SHP77 (cell line): ENCODE results near the gene PSD.

Experiments used
- DNase-seq, 2 experiments: peaks; one replicate each; lab custom pipeline; 2025; lab: John Stamatoyannopoulos, UW

PSD gene

DNA sequence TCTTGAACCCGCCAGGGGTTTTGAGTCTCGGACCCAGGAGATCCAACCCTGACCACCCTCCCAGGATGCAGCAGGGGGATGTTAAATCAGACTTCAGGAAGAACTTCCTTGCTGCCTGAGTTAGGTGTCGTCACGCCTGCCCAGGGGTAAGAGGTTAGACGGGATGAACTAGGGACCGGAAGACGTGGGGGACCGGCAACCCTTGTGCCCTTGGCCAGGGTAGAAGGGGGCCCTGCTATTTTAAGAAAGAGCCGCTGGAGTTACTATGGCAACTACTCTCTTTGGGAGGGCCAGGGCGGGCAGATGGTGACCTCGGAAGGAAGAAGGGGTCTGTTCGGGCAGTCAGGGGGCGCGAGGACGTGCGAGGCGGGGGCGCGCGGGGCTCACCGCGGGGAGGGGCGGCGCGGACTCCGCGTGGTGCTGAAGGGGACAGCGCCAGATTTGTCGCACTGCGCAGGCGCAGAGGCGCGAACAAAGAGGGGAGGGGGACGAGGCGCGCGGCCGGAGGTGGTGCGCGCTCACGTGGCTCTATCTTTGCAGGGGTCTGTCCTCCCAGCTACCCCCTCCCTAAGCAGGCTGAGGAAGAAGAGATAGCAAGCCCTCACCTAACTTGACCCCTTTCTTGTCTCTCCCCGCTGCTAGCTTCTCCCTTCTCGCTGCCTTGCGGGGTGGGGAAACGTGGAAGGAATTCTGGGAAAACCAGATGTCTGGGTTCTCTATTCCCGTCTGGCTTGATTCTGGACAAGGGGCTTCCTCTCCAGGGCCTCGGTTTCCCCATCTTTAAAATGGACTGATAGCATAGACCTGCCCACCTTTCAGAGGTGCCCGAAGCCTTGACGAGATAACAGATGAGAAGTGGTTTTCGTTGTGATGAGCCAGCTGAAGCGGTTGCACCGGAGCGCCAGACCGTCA is 940 bp upstream of the PSD start:
- peak; percentile 70 to 80 for DNase-seq

DNA sequence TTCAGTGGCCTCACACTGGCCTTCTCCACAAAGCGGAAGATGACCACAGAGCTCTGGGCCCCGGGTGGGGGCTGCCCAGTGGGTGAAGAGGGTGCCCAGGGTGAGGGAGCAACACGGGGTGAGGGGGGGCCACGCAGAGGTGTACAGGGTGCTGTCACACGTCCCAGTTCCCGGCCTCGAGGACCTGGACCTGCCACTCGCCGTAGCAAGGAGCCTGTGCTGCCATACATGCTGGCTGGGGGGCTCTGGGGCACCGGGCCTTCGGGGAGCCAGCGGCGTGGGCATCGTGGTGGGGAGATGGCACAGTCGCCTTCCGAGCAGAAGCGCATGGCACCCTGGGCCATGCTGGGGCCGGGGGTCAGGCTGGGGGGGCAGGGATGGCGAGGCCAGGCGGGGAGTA is 1.9 kb downstream of the PSD start:
- DNase-seq: no peak

DNA sequence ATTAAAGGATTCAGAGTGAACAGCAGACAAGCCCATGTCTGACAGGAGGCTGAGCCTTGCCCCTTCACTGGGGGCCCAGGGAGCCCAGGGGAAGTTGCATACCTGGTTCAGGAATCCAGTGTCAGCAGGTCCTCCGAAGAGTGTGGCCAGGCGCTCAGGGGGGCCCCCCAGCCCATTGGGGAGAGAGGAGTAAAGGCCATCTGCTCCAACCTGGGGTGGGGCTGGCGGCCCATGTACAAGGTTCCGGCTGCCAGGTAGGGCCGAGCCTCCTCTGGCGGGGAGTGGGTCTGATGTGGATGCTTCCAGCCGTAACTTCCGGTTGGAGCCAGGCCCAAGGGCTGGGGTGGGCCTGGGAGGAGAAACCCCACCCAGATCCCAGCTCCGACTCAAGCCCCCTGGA is 2.3 kb downstream of the PSD start:
- DNase-seq: no peak

DNA sequence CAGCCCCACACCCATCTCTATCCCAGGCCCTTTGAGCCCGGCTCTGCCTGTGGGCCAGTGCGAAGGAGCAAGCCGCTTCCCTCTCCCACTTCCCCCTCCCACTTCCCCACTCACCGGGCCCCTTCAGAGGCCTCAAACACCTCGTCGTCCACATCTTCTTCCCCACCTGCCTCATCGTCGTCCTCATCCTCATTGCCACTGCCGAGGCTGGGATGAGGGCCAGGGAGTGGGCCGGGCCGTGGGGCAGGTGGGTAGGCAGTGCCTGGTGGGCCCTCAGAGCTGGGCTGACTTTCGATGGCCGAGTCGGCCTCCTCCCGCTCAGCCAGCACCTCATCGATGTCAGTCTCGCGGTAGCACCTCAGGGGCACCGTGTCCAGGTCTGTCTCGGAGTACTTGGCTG is 3.8 kb downstream of the PSD start:
- DNase-seq: no peak

DNA sequence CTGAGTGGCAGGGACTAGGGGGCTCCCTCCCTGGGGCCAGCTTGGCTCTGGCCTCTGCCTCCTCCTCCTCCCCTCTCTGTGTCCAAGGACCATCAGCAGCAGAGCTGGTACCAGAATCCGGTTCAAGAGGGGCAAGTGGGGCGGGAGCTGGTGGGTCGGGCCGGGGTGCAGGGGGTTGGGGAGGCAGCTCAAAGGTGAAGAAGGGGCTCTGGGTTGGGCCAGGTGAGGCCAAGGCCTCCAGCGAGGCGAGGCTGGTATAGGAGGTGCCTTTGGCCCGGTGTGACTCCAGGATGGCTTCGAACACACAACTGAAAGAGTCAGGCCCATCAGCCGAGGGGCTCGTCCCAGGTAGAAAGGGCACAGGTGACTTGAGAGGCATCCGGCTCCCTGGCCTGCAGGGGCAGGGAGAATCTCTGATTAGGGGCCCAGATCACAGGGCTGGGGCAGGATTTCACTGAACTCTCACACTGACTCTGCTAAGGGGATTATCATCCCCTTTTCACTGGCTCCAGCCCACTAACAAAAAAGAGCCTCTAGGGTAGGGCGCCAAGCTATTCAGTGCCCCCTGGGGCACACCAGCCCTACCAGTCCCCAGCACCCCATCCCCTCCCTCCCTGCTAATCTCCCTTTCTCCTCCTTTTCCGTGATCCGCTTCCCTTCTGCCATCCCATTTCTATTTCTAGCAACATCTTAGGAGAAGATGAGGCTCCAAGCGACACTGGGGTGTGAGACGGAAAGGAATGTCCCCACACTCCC is 4.6 kb downstream of the PSD start:
- DNase-seq: no peak

DNA sequence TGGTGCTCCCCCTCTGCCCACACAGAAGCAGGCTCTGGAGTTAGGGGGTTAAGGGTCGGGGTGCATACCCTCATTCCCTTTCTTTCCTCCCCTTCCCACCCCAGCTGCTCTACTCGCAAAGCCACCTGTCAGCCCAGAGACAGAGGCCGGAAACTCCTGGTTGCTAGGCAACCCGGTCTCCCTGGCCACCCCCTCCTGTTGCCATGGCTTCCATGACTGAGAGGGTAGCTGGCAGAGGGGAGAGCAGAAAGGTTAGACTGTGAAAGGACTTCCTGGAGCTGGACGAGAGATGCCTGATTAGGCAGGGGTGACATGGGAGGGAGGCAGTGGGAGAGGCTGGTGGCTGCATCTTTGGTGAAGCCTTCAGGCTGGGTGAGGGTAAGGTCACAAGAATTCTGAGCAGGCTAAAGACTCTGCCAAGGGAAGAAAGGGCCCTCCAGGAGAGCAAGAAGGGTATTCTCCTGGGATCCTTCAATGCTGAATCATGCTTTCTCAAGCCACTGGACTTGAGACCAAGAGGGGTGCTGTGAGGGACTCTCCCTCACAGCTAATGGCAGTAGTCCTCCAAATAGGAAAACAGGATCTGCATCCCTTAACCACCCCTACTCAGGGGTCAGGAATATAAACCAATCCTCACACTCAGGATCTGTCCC is 5.4 kb downstream of the PSD start:
- peak; percentile 85 for DNase-seq

- no peak for DNase-seq
Measured at GRCh38 chr10:102412293-102412692, 6.3 kb downstream of the PSD start.

DNA sequence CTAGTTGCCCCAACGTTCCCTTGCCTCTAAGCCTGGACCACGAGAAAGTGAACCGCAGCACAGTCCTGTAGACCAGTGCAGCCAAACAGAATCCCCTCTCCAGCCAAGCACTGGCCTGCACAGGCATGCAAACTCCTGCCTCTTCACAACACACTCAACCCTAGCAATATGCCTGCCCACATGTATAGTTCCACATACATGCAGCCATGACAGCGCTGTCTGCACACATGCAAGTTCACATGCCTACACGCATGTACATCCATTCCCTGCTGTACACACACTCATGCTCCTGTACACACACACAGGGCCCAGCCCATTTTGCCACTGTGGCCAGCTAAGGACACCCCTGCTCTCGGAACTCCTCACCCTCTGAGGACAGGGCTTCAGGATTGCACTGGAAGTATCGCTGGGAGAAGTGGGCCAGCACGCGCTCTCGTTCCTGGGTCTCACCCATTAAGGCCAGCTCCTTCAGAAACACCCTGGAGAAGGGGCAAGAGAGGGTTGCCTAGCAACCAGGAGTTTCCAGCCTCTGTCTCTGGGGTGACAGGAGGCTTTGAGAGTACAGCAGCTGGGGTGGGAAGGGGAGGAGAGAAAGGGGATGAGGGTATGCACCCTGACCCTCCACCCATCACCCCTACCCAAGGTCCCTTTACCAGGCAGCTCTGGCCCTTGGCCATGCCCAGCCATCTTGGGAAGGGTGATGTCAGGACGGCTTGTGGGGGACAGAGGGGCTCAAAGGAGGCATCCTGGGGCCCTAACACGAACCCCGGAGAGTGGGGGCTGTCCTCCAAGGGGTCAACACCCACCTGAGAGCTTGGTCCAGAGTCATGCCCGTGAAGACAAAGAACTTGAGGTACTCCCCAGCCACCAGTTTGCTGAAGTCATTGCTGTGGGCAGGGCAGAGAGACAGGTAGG is 7.0 kb downstream of the PSD start:
- no peak for DNase-seq

GRCh38 chr10:102410429-102411073 is 8.0 kb downstream of the PSD start:
- DNase-seq: no peak

- no peak for DNase-seq
Measured at GRCh38 chr10:102409604-102410428, 8.8 kb downstream of the PSD start.

DNA sequence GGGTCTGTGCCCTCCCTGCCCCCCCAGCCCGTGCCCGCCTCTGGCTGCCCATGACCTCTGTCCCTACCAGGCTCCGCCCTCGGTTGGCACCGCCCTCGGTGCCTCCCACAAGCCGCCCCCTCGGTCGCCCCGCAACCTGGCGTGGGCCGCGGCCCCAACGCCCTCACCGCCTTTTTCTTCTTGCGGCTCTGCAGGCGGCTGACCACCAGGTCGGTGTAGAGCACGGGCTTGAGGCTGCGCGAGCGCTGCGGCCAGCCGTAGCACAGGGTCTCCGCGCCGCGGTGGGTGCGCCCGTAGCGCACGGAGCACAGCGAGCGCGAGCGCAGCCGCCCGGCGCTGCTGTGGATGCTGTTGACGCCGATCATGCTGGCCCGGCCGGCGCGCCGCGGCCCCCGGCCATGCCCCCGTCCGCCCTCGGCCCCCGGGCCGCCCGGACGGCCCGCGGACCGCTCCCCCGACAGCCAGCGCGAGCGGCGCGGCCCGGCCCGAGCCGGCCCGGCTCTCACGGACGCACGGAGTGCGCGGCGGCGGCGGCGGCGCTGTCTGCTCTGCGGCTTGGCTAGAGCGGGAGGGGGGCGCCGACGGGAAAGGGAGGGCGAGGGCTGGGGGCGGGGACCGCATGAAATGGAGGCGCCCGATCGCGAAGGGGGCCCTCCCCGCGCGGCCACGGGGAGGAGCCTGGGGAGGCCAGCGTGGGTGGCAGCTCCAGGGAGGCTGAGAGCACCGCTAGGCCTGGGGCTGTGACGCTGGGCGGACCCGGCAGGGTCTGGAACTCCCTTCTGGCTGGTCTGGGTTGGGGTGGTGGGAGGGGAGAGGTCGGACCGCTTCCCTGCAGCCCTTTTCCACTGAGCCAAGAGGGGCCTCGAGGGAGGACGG is 9.6 kb downstream of the PSD start:
- no peak for DNase-seq

DNA sequence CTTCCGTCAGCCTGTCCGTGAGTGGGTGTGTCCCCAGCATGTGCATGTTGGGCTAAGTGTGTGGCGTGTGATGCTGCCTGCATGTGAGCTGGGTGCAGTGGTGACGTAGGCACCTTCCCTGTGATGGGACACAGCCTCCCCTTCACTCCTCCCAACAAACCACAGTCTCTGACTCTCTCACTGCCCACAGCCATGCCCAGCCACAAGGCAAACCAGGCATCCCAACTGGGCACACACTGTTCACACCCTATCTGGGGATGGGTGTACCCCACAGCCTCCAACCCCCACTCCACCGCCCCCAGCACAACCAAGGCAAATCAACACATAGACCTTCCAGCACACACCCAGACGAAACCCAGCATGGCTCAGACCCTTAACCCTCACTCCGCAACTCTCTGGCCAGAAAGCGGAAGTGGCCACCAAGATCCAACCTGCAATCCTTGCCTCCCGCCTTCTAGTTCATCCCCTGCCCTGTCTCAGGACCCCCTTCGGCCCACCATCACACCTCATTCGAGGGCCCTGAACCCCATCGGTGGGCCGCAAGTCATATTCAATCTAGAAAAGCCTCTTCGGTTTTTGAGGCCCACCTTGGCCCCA is 10.4 kb downstream of the PSD start:
- DNase-seq: no peak

DNA sequence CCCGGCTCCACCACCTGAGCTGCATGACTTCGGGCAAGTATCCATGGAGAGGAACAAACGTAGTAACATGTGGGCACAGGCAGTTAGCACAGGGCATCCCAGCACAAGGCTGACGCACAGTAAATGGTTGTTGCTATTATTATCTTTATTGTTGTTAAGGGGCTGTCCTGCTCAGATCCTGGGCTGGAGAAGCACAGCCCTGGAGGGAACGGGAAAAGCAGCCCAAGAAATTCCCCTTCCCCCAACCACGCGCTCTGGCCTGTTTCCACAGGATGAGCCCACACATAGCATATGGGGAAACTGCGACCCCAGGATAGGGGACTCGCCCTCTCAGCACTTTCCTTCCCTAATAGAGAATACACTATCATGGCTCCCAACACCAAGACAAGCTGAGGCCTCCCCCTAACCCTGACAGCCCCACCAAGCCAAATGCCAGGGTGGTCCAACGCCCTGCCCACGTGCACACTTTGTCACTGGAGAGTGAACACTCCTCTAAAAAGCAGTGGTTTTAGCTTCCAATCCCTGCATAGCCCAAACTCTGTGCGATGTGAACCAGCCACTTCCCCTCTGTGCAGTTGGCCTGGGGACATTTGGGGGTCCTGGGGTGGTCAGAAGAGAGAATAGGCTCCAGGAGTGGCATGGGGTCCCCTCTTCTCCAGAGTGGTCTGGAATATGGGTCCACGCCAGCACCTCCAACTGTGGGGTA is 11.0 kb downstream of the PSD start:
- no peak for DNase-seq

DNA sequence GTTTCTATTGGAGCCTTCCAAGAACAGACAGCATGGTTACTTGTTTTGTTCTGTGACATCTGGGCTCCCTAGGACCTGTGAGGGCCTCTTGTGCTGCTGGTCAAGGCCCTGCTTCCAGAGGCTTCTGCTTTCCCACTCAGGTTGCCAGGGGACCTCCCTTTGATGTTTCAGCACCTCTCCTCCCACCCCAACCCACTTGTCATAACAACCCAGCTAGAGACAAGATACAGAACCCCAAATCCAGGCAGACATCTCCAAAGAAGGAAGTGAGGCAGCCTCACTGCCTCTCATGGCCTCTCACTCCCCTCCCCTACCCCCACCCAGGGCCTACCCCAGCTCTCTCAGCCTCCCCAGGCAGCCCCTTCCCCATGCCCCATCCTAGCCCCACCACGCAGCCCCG is 11.8 kb downstream of the PSD start:
- DNase-seq: no peak

GRCh38 chr10:102405632-102406031 is 13.0 kb downstream of the PSD start:
- DNase-seq: no peak

- no peak for DNase-seq
Measured at GRCh38 chr10:102405108-102405571, 13.4 kb downstream of the PSD start.

DNA sequence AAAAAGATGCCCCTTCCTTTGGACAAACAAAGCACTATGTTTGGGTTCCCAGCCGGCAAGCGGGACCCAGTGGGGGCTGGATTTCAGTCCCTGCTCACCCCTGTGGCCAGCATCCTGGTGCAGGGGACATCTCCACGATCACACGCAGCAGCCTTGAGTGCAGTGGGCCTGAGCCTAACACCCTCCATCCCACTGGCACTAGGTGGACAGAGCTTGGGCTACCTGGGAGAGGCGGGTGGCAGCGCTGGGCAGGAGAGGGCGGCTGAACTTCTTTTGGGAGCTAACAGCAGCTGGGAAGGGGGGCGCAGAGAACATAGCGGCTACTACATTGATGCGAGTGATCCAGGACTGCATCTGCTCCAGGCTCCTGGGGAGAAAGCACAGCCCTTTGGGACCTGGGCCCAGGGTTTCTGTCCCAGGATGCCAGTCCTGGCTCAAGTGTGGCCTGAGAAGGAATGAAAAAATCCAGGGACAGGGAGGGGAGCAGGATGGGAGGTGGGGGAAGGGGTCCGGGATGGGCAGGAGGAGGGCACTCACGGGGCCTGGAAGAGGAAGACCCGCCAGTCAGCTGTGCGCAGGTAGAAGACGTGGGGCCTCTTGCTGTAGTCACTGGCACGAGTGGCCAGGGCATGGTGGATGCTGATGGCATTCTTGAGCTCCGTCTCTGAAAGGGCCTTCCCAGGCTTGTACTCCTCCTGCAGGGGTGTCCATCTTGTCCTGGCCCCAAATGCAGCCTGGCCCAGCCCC is 14.1 kb downstream of the PSD start:
- DNase-seq: no peak
